HUES48 (cell line): Measurements from ENCODE around the gene NNT.
"Not testable (repeated sequence)": the region's sequence is repeated elsewhere in the genome, so short reads cannot be mapped to it uniquely, and the experiment has no call there.

Experiments
- H3K27ac ChIP-seq: one replicate; pipeline ENCODE4 v1.7.0; 2013; ENCODE audit warnings: low read depth, low read length, inconsistent platforms
- H3K27me3 ChIP-seq: 2 replicates; pipeline ENCODE4 v1.6.1; 2013; ENCODE audit warnings: mild to moderate bottlenecking, low read length; ENCODE audit not compliant: control insufficient read depth, insufficient read depth
- H3K36me3 ChIP-seq: 2 replicates; pipeline ENCODE4 v1.6.1; 2013; ENCODE audit warnings: low read length; ENCODE audit not compliant: control insufficient read depth, insufficient read depth
- H3K4me1 ChIP-seq: 2 replicates; pipeline ENCODE4 v1.6.1; 2013; ENCODE audit warnings: mild to moderate bottlenecking, low read length; ENCODE audit not compliant: control insufficient read depth, insufficient read depth
- H3K4me3 ChIP-seq: 2 replicates; pipeline ENCODE4 v1.5.1; 2013; ENCODE audit warnings: mild to moderate bottlenecking, low read depth, low read length
- H3K9ac ChIP-seq: 2 replicates; pipeline ENCODE4 v1.6.1; 2013; ENCODE audit warnings: mild to moderate bottlenecking, low read depth, low read length, moderate library complexity
- H3K9me3 ChIP-seq: 2 replicates; pipeline ENCODE4 v1.6.1; 2013; ENCODE audit warnings: low read length; ENCODE audit not compliant: control insufficient read depth, insufficient read depth

NNT gene

GRCh38 chr5:43666728-43667127, 63.7 kb downstream of the NNT start:
- H3K9ac ChIP-seq, H3K4me3 ChIP-seq, H3K27me3 ChIP-seq, H3K36me3 ChIP-seq, H3K27ac ChIP-seq, H3K9me3 ChIP-seq, H3K4me1 ChIP-seq: not testable (repeated sequence)

GRCh38 chr5:43667379-43667778, 64.4 kb downstream of the NNT start:
- not testable (repeated sequence) for H3K4me1 ChIP-seq, H3K36me3 ChIP-seq, H3K27me3 ChIP-seq, H3K9ac ChIP-seq, H3K9me3 ChIP-seq, H3K4me3 ChIP-seq, H3K27ac ChIP-seq

GRCh38 chr5:43674536-43674935, 71.6 kb downstream of the NNT start:
- Histone ChIP-seq H3K9ac (no peak overlapping the region), H3K27ac (no peak overlapping the region), H3K4me1 (no peaks in the 10 kb centered on the region), H3K9me3 (no peaks in the 10 kb centered on the region), H3K36me3 (peaks cover 4% of the 10 kb centered on the region; the same call in 1 of the 2 replicates), H3K27me3 (no peaks in the 10 kb centered on the region), H3K4me3 (no peak overlapping the region)

- H3K4me3 ChIP-seq, result no peak overlapping the region
- H3K36me3 ChIP-seq, result peaks cover 4% of the 10 kb centered on the region; the same call in 1 of the 2 replicates
- H3K9ac ChIP-seq, result no peak overlapping the region
- no peaks in the 10 kb centered on the region for H3K27me3 ChIP-seq
- no peaks in the 10 kb centered on the region for H3K9me3 ChIP-seq
- no peak overlapping the region for H3K27ac ChIP-seq
- H3K4me1 ChIP-seq, result no peaks in the 10 kb centered on the region
Measured at GRCh38 chr5:43675357-43675756, 72.4 kb downstream of the NNT start.

GRCh38 chr5:43676083-43676840, 73.3 kb downstream of the NNT start:
- Histone ChIP-seq H3K9ac (no peak overlapping the region), H3K36me3 (peaks cover 4% of the 10 kb centered on the region; the same call in 1 of the 2 replicates), H3K27me3 (no peaks in the 10 kb centered on the region), H3K9me3 (no peaks in the 10 kb centered on the region), H3K4me3 (no peak overlapping the region), H3K4me1 (no peaks in the 10 kb centered on the region), H3K27ac (no peak overlapping the region)

- Histone ChIP-seq H3K9me3 (no peaks in the 10 kb centered on the region), H3K4me1 (no peaks in the 10 kb centered on the region), H3K9ac (no peak overlapping the region), H3K27me3 (no peaks in the 10 kb centered on the region), H3K36me3 (peaks cover 4% of the 10 kb centered on the region; the same call in 1 of the 2 replicates), H3K4me3 (no peak overlapping the region), H3K27ac (no peak overlapping the region)
Measured at GRCh38 chr5:43677253-43677652, 74.3 kb downstream of the NNT start.

- H3K27ac ChIP-seq, result no peak overlapping the region
- no peak overlapping the region for H3K9ac ChIP-seq
- no peaks in the 10 kb centered on the region for H3K4me1 ChIP-seq
- H3K36me3 ChIP-seq, result peaks cover 4% of the 10 kb centered on the region; the same call in 1 of the 2 replicates
- no peak overlapping the region for H3K4me3 ChIP-seq
- no peaks in the 10 kb centered on the region for H3K27me3 ChIP-seq
- no peaks in the 10 kb centered on the region for H3K9me3 ChIP-seq
Measured at GRCh38 chr5:43679214-43679613, 76.2 kb downstream of the NNT start.

GRCh38 chr5:43680286-43680685, 77.3 kb downstream of the NNT start:
- H3K9ac ChIP-seq, result no peak overlapping the region
- no peak overlapping the region for H3K4me3 ChIP-seq
- no peak overlapping the region for H3K27ac ChIP-seq
- H3K27me3 ChIP-seq, result no peaks in the 10 kb centered on the region
- no peaks in the 10 kb centered on the region for H3K4me1 ChIP-seq
- no peaks in the 10 kb centered on the region for H3K9me3 ChIP-seq
- peaks cover 4% of the 10 kb centered on the region; the same call in 1 of the 2 replicates for H3K36me3 ChIP-seq

GRCh38 chr5:43683884-43684471, 81.0 kb downstream of the NNT start:
- Histone ChIP-seq H3K4me3 (no peak overlapping the region), H3K36me3 (no peaks in the 10 kb centered on the region), H3K9me3 (no peaks in the 10 kb centered on the region), H3K4me1 (no peaks in the 10 kb centered on the region), H3K27me3 (no peaks in the 10 kb centered on the region), H3K27ac (no peak overlapping the region), H3K9ac (no peak overlapping the region)

- no peaks in the 10 kb centered on the region for H3K9me3 ChIP-seq
- no peaks in the 10 kb centered on the region for H3K4me1 ChIP-seq
- H3K36me3 ChIP-seq, result no peaks in the 10 kb centered on the region
- H3K27me3 ChIP-seq, result no peaks in the 10 kb centered on the region
- no peak overlapping the region for H3K27ac ChIP-seq
- no peak overlapping the region for H3K4me3 ChIP-seq
- H3K9ac ChIP-seq, result no peak overlapping the region
Measured at GRCh38 chr5:43685252-43685950, 82.4 kb downstream of the NNT start.

- Histone ChIP-seq H3K9me3 (no peaks in the 10 kb centered on the region), H3K9ac (no peak overlapping the region), H3K27ac (no peak overlapping the region), H3K36me3 (no peaks in the 10 kb centered on the region), H3K27me3 (no peaks in the 10 kb centered on the region), H3K4me1 (no peaks in the 10 kb centered on the region), H3K4me3 (no peak overlapping the region)
Measured at GRCh38 chr5:43687275-43687674, 84.3 kb downstream of the NNT start.
